GM15510 (cell line): ENCODE results near the gene PARVA.

Experiments
- POLR2A ChIP-seq: IDR thresholded peaks from 3 replicates; pipeline ENCODE4 v1.6.1; 2011; ENCODE audit warnings: borderline replicate concordance; ENCODE audit not compliant: insufficient read length; ENCODE audit errors: extremely low read depth

Gene PARVA

DNA sequence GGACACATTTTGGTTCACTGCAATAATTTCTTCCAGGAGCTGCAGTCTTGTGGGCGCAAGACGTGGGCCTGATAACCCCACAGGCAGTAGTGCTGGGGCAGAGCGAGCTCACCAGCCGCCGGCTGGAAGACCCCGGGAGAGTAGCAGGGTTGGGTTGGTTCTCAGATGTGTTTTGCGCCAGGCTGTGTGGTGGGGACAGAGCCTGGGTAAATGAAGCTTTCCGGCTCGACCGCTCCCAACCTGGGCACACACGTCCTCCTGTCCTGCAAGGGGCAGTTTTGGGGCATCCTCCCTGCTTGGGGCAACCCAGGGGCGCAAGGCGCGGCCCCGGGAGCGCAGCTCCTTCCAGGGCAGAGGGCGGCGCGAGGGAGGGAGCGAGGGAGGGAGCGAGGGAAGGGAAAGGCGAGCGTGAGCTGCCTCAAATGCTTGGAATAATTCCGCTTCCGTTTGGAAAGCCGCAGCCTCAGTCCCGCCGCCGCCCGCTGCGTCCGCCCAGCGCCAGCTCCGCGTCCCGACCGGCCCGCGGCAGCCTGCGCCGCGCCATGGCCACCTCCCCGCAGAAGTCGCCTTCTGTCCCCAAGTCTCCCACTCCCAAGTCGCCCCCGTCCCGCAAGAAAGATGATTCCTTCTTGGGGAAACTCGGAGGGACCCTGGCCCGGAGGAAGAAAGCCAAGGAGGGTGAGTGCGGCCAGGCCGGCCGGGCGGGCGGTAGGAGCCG is at the start of gene PARVA:
Gene PARVA (plus strand): TSS at position 466 of the 718 bp plus-strand sequence. CDS start 77 bp downstream, at position 543.
- TF ChIP-seq POLR2A = no peak

DNA sequence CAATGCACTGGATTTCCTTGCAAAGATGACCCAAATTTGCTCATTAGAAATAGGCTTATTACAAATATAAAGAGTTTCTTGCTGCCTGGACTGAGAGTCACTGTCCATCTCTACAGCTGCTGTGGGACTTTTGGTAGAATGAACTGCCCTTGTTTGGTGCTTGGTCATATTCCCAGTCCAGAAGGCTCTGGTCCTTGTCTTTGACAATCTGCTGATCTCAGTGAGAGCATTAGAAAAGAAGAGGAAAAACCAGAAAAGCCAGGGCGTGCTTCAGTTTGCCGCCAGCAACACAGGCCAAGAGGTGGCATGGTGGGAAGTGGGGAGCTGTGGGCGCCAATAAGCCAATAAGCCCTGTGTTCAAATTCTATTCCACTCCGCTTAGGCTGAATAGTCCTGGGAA is 48.2 kb upstream of the PARVA start:
- no peak for TF ChIP-seq POLR2A

DNA sequence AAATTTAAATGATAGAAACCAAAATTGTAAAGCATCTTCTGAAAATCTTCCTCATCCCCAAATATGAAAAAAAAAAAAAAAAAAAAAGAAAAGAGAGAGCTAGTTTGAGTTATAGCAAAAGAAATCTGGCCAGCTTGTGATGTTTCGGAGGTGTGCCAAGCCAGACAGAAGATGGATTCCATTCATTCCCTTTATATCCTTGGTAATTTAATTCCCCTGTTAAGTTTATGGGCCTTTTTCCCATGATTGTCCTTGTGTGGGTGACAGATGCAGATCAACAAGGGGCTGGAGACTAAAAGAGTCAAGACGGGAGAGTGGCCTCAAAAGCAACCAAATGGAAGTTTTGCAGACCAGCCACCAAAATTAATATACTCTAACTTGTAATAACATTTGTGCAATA is 47.6 kb upstream of the PARVA start:
- no peak for TF ChIP-seq POLR2A

DNA sequence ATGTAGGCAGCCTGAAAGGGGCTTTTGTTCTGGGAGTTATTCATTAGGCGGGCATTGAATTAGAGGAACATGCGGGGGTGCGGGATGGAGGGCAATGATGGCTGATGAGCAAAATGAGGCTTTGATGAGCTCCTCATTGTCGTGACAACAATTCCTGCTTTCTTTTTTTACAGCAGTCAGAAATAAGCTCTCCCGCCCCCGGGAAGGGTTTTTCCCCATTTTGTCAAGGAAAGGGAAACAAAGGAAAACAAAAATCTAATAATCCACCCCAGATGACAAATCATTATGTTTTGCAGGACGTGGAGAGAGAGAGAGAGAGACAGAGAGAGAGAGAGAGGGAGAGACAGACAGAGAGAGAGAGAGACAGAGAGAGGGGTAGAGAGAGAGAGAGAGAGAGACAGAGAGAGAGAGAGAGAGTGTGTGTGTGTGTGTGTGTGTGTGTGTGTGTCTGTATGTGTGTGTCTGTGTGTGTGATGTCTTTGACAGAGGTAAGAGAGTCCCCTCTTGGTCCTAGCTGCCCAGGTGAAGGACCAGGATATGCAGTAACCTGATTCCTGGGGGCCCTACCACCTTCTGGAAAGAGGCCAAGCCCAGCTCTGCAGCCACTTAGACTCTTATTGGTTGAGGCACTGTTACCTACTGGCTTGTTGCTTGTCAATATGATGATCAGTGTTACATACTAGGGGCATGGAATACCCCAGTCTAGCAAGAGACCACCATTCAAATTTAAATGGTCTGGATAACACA is 46.7 kb upstream of the PARVA start:
- TF ChIP-seq POLR2A = no peak

DNA sequence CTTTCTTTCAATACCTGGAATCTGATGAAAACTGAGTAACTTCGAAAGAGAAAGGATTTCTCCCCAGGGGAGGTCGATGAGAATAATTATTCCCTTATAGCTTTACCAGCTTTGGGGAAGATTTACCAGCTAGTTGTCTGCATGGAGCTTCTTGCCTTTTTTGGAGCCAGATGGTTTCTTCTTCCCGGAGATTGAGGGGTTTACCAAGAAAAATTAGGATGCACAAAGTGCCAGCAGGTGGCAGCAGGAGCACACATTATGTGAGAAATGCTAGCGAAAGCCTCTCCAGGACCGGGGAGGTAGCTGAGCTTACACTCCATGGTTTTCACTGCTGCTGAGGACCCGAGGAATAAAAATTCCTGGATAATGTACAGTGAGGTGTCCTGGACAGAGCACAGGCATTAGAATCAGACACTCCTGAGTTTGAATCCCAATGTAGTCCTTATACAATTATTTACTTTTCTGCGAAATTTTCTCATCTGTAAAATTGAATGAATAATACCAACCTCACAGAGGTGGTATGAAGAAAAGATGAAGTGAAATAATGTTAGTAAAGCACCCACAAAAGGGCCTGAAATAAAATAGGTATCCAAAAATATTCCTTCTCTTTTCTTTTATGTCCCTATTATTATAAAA is 46.0 kb upstream of the PARVA start:
- TF ChIP-seq POLR2A = no peak

DNA sequence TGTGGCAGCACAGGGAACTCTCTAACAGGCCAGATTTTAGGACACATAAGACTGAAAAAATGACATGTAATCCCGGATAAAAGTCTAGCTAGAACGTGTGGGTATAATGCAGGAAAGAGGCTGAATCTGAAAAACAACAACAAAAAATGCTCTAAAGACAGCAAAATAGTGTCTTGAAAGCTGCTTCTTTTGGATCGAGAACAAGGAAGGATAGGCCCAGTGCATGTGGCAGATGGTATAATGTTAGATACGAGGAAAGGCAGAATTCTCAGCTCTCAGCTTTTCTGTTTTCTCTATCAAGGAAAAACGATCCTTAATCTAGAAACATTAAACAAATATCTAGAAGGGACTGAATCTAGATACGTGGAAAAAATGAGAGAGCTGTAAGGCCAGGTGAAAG is 33.8 kb upstream of the PARVA start:
- no peak for TF ChIP-seq POLR2A

GRCh38 chr11:12353534-12353933 is 23.8 kb upstream of the PARVA start:
- TF ChIP-seq POLR2A = no peak

DNA sequence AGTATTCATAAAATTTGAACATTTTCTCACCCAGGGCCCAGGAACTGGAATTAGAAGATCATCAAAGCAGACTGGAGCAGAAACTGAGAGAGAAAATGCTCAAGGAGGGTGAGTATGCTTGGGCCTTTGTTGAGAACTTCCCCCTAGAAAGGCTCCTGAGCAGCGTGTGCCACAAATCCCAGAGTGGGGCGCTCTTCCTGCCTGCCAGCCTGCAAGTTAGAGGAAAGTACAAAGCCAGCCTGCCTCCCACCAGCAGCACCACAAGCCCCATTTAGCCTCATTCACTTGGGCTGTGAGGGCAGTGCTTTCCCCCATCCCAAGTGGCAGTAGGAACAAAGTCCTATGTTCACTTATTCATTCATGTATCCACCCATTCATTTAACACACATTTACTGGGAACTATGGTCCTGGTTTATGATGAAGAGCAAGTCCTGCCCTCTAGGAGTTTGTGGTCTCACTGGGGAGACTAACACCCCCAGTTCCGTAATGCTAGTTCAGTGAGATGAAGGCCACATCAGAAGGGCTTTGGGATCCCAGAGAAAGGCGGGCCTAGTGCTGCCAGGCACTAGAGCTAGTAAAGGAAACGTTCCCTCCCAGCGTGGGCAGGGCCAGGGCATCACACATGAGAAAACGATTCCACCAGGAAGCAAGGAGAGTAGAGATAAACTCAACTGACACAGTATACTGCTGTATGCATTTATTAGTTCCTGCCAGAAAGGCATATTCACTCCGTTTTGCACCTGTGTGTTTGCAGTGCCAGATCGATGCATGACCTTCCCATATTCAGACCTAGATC is 22.4 kb upstream of the PARVA start:
- no peak for TF ChIP-seq POLR2A

DNA sequence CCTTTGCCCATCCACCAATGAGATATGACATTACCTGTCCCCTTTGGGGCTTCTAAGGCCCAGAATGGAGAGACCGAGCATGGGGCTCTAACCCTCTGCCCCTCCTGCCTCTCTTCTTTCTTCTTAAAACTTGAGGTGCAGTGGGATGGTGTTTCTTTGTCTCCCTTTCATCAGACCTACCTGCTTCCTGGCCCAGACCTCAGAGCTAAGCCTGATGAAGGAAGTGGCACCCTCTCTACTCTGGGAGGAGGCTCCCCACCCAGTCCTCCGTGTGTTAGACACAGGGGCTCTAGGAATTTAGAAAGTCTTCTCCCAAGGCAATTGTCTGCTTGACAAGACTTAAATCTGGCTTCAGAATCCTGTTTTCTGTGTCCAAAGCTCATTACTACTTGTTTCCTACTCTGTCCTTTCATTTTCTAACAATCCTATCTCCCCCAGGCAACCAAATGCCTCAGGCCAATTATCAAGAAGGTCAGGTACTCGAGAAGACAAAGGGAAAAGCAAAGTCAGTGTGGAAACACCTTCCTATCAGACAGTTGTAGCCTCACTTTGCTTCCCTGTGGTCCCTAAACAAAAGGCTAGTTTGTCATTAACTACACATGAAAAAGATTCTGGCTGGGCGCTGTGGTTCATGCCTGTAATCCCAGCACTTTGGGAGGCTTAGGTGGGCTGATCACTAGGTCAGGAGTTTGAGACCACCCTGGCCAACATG is 20.3 kb upstream of the PARVA start:
- TF ChIP-seq POLR2A = no peak

DNA sequence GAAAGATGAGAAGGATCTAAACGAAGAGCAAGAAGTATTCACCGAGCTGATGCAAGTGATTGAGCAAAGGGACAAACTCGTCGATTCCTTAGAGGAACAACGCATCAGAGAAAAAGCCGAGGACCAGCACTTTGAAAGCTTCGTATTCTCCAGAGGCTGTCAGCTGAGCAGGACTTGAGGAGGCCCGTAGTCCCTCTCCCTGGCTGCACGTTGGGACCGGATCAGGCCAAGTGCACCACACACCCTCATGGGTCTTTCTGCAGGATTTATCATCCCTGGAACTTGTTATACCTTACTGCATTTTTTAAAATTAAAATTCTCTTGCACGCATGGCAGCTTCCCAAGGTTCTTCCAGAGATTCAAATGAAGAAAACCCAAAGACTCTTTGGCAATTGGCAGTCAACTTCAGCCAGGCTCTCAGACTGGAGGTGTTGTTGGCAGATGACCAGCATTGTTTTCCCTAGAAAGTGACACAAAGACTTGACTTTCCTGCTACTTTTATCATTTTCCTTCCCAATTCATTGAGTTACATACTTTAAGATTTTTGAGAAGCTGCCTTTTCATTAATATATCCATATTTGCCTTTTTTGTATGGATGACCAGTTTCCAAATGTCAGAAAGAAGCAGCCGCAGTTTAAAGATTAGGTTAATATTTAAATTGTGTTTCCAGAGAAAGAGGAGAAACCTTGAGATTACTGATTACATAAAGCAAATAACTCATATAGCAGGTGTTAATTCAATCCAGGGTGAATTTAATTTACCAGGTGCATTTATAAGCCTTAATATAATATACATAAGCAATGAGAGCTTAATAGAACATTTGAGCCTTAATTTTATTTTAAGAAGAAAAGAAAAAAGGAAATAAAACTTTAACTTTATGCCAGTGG is 18.8 kb upstream of the PARVA start:
- no peak for TF ChIP-seq POLR2A

GRCh38 chr11:12359761-12360160 is 17.6 kb upstream of the PARVA start:
- TF ChIP-seq POLR2A = no peak

DNA sequence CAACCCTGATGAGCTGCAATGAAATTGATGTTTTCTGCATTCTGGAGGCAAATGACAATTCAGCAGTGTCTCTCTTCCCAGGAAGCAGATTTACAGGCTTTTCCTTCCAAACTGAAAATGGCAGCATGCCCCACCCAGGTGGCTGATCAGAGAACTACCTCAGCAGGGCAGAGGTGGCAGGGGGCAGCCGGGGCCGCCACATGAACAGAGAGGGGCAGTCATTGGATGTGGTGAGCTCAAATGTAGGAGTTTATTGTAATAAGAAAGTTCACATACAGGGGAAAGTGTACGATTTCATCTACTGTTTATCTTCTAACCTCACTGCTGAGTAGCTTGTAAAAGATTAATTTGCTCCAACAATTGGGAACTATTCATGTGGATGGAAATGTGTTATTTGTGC is 15.7 kb upstream of the PARVA start:
- no peak for TF ChIP-seq POLR2A

DNA sequence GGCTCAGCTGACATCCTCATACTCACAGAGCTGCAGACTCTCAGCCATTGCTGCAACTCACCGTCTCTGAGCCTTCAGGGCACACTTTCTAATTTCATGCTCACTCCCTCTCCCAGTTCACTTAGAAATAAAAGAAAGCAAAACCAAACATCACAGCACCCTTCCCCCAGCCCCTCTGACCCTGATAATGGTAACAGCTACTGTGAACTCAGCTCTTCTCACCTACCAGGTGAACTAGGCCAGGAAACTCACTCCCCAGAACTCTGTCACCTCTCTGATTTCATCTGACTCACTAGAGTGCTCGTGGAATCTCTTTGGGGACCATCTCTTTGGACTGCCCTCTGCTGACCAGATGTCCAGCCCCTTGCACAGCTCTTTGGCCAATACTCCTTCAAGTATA is 14.5 kb upstream of the PARVA start:
- no peak for TF ChIP-seq POLR2A
